Smooth muscle cell (in vitro differentiated cells): Measurements from ENCODE around the gene ANKLE2. TPM values are rescaled to one million over a fixed set of nuclear protein-coding genes. Genes with fewer than 3 reads are reported as not detected.

Experiments
- DNase-seq: peaks from one replicate; lab custom pipeline; 2025; ENCODE audit not compliant: unreplicated experiment; lab: John Stamatoyannopoulos, UW
- H2AFZ ChIP-seq: fragments of 200-600 bp; sonication (generic); 2 replicates; pipeline ENCODE4 v1.6.0; 2016; ENCODE audit warnings: antibody characterized with exemption, low read depth, mild to moderate bottlenecking
- H3F3A ChIP-seq: fragments of 200-600 bp; sonication (generic); 2 replicates; pipeline ENCODE4 v1.6.0; 2017; ENCODE audit warnings: antibody characterized with exemption, low read depth
- H3K27ac ChIP-seq: fragments of 200-600 bp; sonication (generic); 2 replicates; pipeline ENCODE4 v1.5.1; 2016; ENCODE audit warnings: low read depth, mild to moderate bottlenecking
- H3K27me3 ChIP-seq: fragments of 200-600 bp; sonication (generic); 2 replicates; pipeline ENCODE4 v1.6.1; 2016; ENCODE audit warnings: low read depth, mild to moderate bottlenecking
- H3K36me3 ChIP-seq: fragments of 200-600 bp; sonication (generic); 2 replicates; pipeline ENCODE4 v1.5.1; 2016; ENCODE audit warnings: low read depth
- H3K4me1 ChIP-seq: fragments of 200-600 bp; sonication (generic); 2 replicates; pipeline ENCODE4 v1.5.1; 2016; ENCODE audit warnings: low read depth
- H3K4me2 ChIP-seq: fragments of 200-600 bp; sonication (generic); 2 replicates; pipeline ENCODE4 v1.6.0; 2016; ENCODE audit warnings: mild to moderate bottlenecking
- H3K4me3 ChIP-seq: fragments of 200-600 bp; sonication (generic); 2 replicates; pipeline ENCODE4 v1.5.1; 2016; ENCODE audit warnings: mild to moderate bottlenecking
- H3K79me2 ChIP-seq: fragments of 200-600 bp; sonication (generic); 2 replicates; pipeline ENCODE4 v1.6.0; 2016; ENCODE audit warnings: low read depth, mild to moderate bottlenecking
- H3K9ac ChIP-seq: fragments of 200-600 bp; sonication (generic); 2 replicates; pipeline ENCODE4 v1.6.0; 2016; ENCODE audit warnings: low read depth
- H3K9me3 ChIP-seq: fragments of 200-600 bp; sonication (generic); replicated peaks from 2 replicates; pipeline ENCODE4 v1.5.1; 2016; ENCODE audit warnings: low read depth
- H4K20me1 ChIP-seq: fragments of 200-600 bp; sonication (generic); 2 replicates; pipeline ENCODE4 v1.6.0; 2016; ENCODE audit warnings: low read depth
- CTCF ChIP-seq: fragments of 200-600 bp; sonication (generic); IDR thresholded peaks from 2 replicates; pipeline ENCODE4 v1.5.1; 2017; ENCODE audit warnings: borderline replicate concordance, mild to moderate bottlenecking, antibody characterized with exemption; ENCODE audit not compliant: insufficient read depth, poor library complexity, severe bottlenecking
- WGBS: methylation state at CpG from one replicate; pipeline ENCODE4 v1.1.7; 2016; ENCODE audit warnings: low lambda C conversion rate; 5-methylcytosine and 5-hydroxymethylcytosine counted together
- polyA plus RNA-seq: library from polyadenylated mRNA; unstranded; fragments of >200 nt; fragmentation: Nextera tagmentation; extraction: Ambion mirVana; gene quantifications from 2 replicates; pipeline ENCODE4 v1.2.1, GENCODE V29; 2016
- total RNA-seq: library from RNA; depleted of rRNA; stranded (reverse); fragments of >200 nt; gene quantifications from 2 replicates; pipeline ENCODE4 v1.2.3, GENCODE V29; 2014

ANKLE2 gene
- total and polyA plus RNA-seq, 2 experiments from 2014 or later: 56.4 to 94.8 TPM

GRCh38 chr12:132740652-132741051, 21.0 kb downstream of the ANKLE2 start:
- WGBS: 96% methylated on average over 11 of the region's 11 CpGs
- Histone ChIP-seq H3K27me3 (no peaks in the 10 kb centered on the region), H4K20me1 (peaks cover 90% of the 10 kb centered on the region), H3K4me3 (no peak overlapping the region), H3K9me3 (no peaks in the 10 kb centered on the region), H3K9ac (no peak overlapping the region), H3K79me2 (peaks cover 44% of the 10 kb centered on the region), H3K4me1 (no peaks in the 10 kb centered on the region), H3F3A (no peaks in the 10 kb centered on the region), H2AFZ (no peak overlapping the region), H3K4me2 (no peak overlapping the region), H3K36me3 (peaks cover 19% of the 10 kb centered on the region), H3K27ac (no peak overlapping the region)
- no peak for TF ChIP-seq CTCF
- no peak for DNase-seq

DNA sequence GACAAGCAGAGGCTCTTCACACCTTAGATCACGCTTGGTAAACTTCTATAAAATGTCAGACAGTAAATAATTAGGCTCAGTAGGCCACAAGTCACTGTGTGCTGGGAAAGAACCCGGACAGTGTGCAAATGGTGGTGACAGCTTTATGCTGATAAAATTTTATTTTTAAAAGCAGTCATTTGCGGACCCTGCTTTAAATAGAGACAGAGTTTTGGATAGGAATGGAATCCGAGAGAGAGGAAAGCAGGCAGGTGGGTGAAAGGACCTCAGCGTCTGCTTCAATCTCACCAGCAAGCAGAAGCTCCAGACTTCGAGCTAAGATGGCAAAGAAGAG, 21.4 kb downstream of the ANKLE2 start:
- Histone ChIP-seq H4K20me1 (peaks cover 90% of the 10 kb centered on the region), H3K4me1 (no peaks in the 10 kb centered on the region), H3K4me3 (no peak overlapping the region), H2AFZ (no peak overlapping the region), H3K27ac (no peak overlapping the region), H3K4me2 (no peak overlapping the region), H3K36me3 (peaks cover 23% of the 10 kb centered on the region), H3K9ac (no peak overlapping the region), H3K9me3 (no peaks in the 10 kb centered on the region), H3K79me2 (peaks cover 41% of the 10 kb centered on the region), H3K27me3 (no peaks in the 10 kb centered on the region), H3F3A (no peaks in the 10 kb centered on the region)
- WGBS: 98% methylated on average over 6 of the region's 6 CpGs
- DNase-seq: no peak
- no peak for TF ChIP-seq CTCF

DNA sequence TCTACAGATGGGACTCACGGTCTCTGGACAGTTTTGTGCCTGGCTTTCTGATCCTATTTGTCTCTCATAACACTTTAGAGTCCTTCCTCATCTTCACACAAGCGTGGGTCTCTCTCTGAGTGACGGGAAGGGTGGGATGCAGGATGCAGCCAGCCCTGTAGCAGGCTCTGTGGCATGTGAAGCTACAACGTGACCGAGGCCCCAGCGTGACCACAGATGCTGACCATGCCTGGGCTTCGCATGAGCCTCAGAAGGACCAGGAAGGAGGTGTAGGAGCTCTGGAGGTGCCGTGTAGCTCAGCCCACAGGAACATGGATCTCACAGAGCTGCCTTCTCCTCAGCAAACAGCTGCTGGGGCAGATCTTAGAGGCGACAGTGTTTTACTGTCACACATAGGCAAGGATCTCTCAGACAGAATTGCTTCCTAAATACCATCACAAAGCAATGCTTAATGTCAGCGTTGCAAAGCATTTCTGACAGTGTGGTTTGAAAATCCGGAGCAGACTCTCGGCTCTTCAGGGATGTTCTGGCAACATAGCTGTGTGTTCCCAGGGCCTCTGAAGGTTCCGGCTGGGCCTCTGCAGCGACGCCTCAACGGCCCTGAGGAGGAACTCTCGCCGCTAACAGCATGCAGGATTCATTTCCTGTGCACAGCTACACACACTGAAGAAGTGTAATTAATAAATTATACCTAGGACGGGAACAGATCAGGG, 21.9 kb downstream of the ANKLE2 start:
- Histone ChIP-seq H2AFZ (no peak overlapping the region), H3K9me3 (no peaks in the 10 kb centered on the region), H4K20me1 (peaks cover 90% of the 10 kb centered on the region), H3K27me3 (no peaks in the 10 kb centered on the region), H3K79me2 (peaks cover 36% of the 10 kb centered on the region), H3K36me3 (peaks cover 28% of the 10 kb centered on the region), H3K9ac (no peak overlapping the region), H3K4me2 (no peak overlapping the region), H3F3A (no peaks in the 10 kb centered on the region), H3K4me3 (no peak overlapping the region), H3K4me1 (no peaks in the 10 kb centered on the region), H3K27ac (no peak overlapping the region)
- no peak for DNase-seq
- WGBS: 97% methylated on average over 19 of the region's 19 CpGs
- TF ChIP-seq CTCF: no peak

- Histone ChIP-seq H3K4me1 (no peaks in the 10 kb centered on the region), H3F3A (no peaks in the 10 kb centered on the region), H3K9ac (no peak overlapping the region), H3K36me3 (peaks cover 29% of the 10 kb centered on the region), H3K27me3 (no peaks in the 10 kb centered on the region), H4K20me1 (peaks cover 74% of the 10 kb centered on the region), H2AFZ (no peak overlapping the region), H3K4me2 (no peak overlapping the region), H3K4me3 (no peak overlapping the region), H3K27ac (no peak overlapping the region), H3K9me3 (no peaks in the 10 kb centered on the region), H3K79me2 (peaks cover 9% of the 10 kb centered on the region)
- 96% methylated on average over 15 of the region's 15 CpGs for WGBS
- no peak for DNase-seq
- no peak for TF ChIP-seq CTCF
Observed at GRCh38 chr12:132736913-132737312, 24.7 kb downstream of the ANKLE2 start.
